GM18505 (cell line): ENCODE data around the gene CD83.

ENCODE experiments used
- ATAC-seq: cut with Tn5 transposase; IDR thresholded peaks from one replicate; pipeline ENCODE4 v1.9.1; 2021; ENCODE audit not compliant: unreplicated experiment
- POLR2A ChIP-seq: IDR thresholded peaks from 4 replicates; pipeline ENCODE4 v1.6.1; 2011; ENCODE audit warnings: borderline replicate concordance; ENCODE audit not compliant: insufficient read depth, insufficient read length; ENCODE audit errors: extremely low read depth

The CD83 gene

DNA sequence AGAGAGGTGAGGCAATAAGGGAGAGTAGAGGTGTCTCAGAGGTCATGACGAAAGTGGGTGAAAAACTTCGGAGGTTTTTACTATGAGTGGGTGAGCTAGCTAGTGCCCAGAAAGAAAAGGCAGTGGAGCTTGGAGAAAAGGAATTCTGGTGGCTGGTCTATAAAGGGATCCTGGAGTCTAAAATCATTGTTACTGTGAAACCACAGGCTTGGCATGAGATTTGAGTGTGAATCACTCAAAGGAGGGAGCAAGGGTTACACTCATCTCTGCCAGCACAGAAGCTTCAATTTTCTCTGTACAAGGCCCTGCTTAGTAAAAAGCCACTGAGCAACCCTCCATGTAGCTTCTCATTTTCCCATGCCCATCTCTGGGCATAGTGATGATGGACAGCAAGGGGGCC is 47.5 kb downstream of the CD83 start:
- no peak for TF ChIP-seq POLR2A
- ATAC-seq: no peak

DNA sequence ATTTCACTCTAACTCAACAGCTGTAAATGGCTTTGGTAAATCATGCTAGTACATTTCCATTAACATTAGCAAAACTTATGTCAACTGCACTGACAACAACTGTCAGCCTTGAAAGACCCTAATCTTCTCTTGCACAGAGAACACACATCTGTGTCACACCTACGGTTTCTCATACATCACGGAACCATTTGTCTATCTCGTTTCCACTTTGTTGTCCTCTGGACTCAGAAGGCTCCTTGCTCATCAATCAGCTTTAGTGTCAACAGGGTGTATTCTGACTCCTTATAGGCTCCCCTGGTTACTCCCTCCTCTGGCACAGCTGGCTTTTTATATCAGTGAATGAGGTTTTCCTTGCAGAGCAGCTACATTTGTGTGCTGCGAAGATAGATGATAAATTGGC is 49.3 kb downstream of the CD83 start:
- no peak for TF ChIP-seq POLR2A
- no peak for ATAC-seq

DNA sequence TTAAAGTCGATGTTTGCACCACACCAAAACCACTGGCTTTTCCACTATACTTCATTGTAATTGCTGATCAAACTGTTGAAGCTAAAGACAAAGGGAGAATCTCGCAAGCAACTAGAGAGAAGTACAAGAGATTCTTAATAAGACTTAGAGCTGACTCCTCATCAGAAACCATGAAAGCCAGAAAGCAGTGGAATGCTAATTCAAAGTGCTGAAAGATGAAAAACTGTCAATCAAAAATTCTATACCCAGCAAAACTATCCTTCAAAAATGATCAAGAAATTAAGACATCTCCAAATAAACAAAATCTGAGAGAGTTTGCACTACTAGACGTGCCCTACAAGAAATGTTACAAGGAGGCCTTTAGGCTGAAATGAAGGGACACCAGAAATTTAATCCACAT is 52.6 kb downstream of the CD83 start:
- ATAC-seq: no peak
- no peak for TF ChIP-seq POLR2A

DNA sequence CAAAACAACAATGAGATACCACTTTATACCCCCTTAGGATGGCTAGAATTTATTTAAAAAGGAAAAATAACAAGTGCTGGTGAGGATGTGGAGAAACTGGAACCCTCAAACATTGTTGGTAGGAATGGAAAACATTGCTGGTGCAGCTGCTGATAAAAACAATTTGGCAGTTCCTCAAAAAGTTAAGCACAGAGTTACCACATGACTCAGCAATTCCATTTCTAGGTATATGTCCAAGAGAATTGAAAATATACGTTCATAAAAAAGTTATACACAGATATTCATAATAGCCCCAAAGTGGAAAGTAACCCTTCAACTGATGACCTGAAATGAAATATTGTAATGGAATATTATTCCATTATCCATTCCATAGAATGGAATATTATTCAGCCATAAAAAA is 55.0 kb downstream of the CD83 start:
- ATAC-seq: no peak
- no peak for TF ChIP-seq POLR2A

DNA sequence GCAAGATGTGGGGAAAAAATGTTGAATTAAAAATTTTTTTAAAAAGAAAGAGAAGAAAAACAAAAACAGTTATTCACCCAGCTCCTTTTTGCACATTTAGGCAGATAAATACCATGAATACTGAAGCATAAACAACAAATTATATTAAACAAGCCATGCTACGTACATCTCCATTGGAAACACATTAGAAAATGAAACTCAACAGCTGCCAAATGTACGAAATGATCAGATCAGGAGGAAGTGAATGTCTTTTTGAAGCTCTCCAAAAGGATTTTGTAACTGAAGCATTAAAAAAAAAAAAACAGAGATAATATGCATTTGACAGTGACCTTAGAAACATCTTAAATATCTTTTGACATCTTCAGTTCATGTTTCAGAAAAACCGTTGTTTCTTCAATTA is 56.7 kb downstream of the CD83 start:
- no peak for TF ChIP-seq POLR2A
- ATAC-seq: no peak

DNA sequence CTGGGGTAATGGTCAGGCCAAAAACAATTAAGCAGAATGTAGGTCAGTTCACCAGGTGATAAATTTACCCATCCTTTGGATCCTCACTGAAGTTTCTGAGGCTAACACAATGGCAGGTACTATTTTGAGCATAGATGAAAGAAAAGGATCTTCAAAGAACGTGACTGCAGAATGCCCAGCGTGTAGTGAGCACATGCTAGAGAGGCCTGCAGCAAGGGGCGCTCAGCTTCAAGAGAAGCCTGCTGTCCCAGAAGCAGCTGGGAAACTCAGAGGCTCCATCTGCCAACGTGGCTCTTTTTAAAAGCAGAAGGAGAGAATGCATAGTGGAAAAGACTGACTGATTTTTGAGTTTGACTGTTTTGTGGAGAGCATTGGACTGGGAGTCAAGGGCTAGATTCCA is 57.4 kb downstream of the CD83 start:
- ATAC-seq: no peak
- no peak for TF ChIP-seq POLR2A

DNA sequence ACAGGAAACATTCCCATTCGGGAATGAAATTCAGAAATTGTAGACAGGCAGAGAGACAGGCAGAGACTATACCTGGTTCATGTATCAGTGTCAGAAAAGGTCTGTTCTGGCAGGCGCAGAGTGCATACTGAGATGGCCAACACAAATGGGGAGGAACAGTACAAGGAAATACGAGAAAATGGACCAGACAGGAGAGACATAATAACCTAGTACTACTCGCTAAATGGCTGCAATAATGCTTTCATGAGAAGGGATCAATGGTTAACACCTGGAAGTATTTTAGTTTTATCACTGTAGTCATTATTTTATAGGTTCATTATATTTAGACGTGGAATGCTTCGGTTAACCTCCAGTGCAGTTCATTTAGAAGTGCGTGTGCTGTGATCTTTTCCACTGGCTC is 58.9 kb downstream of the CD83 start:
- no peak for TF ChIP-seq POLR2A
- no peak for ATAC-seq

DNA sequence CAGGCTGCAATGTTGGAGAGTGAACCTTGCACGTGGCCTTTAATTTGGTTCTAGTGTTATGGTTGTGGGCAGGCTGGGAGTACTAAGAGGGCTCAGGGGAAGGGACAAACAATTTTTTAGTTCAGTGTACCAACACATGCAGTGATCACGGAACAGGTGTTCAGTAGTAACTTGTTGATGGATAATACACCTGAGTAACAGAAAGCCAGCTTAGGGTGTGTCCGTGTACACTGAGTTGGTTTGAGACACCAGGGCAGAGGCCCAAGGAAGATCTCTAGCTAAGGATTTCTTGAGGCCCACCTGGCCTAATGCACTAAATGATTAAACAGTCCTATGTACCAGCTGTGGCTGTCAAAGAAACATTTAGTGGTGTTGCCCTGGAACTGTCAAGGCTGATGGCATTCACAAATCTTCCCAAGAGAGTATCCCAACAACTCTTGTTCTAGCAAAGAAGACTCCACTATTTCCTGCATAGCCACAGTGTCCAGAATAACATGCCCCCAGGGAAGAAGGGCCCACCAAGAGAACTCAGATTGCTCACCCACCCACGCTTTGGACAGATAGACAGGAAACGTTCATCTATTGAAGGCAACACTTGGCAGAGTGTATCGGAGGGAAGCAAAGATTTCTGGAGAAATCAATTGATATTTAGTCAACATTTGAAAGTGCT is 60.0 kb downstream of the CD83 start:
- ATAC-seq: no peak

DNA sequence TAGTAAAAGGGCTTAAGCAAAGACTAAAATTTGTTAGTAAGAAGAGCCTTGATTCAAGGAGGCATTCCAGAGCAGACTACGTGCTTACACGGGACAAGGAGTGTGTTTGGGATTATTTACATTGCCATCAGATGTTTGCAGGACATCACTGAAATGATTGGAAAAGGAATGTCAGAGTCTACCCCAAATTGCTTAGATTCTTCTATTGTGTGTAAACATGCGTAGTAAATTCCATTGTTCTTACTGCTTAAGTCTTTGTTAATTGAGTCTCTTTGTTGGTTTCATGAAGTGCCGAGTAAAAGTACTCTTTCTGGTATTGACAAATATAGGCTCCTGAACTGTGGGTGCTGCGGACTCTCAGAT is 60.5 kb downstream of the CD83 start:
- no peak for ATAC-seq
- no peak for TF ChIP-seq POLR2A

More for the DNA sequence above, 60.0 kb downstream of the CD83 start:
- no peak for TF ChIP-seq POLR2A

DNA sequence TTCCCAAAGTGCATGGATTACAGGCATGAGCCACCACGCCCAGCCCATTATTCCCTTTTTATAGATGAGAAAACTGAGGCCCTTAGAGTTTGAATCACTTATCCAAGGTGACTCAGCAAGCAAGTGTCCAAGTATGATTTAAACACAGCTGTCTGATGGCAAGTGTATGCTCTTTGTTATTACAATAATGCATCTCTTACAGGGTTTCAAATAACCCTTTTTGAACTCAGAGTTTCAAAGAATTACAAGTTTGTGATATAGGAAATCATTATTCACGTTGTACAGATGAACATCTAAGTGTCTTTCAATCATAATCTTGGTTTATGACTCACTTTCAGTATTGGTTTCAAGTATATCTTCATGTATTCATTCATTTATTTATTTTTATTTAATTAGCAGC is 63.0 kb downstream of the CD83 start:
- no peak for TF ChIP-seq POLR2A
- ATAC-seq: no peak

DNA sequence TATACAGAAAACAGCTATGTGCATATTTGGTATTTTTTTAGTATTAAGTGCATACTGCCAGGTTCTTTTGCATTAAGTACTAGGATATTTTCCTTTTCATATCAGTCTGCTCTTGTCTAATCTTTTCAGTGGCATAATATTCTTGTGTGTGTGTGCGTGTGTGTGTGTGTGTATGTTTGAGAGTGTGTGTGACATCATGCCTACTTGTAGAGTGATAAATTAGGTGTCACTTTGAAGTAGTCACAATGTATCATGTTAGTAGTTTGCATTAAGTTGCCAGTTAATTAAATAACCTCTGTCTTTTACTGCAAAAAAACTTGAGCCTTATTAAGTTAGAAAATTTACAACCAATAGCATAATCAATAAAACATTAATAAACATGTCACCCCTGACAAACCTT is 65.3 kb downstream of the CD83 start:
- ATAC-seq: no peak
- no peak for TF ChIP-seq POLR2A
